ENCODE measurements around the gene CCDC200.
"Not testable (repeated sequence)": the region's sequence is repeated elsewhere in the genome, so short reads cannot be mapped to it uniquely, and the experiment has no call there.

CCDC200 gene

DNA sequence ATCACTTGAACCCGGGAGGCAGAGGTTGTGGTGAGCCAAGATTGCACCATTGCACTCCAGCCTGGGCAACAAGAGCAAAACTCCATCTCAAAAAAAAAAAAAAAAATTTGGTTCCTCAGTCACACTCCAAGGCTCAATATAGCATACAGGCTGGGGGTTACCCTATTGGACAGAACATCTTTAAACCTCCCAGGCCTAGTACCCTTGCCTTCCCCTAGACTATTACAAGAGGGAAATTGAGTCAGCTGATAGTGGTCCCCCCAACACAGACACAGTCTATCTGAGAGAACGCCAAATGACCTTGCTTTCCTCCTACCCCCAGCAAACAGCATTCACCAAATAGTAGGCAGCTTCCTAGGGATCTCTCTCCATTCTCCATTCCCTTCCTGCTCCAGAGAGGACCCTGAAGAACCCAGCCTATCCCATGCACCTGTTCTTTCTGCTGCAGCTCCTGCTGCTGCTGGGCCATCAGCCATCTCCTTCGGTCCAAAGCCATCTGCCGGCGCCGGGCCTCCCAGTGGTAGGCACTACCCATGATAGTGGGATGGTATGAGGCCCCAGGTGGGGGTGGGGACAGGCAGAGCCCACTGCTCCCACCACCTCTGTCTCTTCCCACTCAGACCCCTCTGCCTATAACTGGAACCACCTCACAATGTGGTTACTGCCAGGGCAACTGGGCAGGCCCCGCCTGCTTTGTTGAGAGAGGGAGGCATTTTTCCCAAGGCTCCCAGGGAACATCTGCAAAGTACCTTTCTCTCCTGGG is at the start of gene CCDC200:
Gene CCDC200 (minus strand): TSS at position 604 of the 763 bp plus-strand sequence. CDS start 69 bp downstream, at position 535.
- DNase-seq = not testable (repeated sequence)

DNA sequence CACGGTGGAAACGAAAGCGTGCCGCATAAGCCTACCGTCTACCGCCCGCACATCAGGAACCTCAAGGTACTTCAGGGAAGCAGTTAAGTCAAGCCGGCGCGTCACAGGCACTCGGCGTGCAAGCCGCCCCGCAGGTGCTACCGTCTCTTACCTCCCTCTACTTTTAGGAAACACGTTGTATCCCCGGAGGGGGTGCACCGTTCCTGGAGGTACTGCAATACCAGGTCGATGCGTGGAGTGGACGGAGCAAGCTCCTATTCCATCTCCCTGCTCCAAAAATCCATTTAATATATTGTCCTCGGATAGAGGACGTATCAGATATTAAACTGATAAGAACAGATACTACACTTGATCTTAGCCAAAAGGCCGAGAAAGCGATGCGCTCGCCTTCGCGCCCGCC is 44.5 kb upstream of the CCDC200 start:
- DNase-seq = not testable (repeated sequence)

DNA sequence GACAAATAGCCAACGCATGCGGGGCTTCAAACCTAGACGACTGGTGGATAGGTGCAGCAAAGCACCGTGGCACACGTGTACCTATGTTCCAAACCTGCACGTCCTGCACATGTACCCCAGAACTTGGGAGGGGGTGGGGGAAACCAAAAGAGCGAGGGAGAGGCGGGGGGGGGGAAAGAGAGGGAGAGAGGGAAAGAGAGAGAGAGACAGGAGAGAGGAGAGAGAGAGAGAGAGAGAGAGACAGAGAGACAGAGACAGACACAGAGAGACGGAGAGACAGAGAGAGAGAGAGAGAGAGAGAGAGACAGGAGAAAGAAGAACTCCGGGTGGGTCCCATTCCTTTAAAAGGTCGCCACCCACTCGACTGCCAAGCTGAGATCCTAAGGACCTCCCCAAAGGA is 44.1 kb upstream of the CCDC200 start:
- not testable (repeated sequence) for DNase-seq

DNA sequence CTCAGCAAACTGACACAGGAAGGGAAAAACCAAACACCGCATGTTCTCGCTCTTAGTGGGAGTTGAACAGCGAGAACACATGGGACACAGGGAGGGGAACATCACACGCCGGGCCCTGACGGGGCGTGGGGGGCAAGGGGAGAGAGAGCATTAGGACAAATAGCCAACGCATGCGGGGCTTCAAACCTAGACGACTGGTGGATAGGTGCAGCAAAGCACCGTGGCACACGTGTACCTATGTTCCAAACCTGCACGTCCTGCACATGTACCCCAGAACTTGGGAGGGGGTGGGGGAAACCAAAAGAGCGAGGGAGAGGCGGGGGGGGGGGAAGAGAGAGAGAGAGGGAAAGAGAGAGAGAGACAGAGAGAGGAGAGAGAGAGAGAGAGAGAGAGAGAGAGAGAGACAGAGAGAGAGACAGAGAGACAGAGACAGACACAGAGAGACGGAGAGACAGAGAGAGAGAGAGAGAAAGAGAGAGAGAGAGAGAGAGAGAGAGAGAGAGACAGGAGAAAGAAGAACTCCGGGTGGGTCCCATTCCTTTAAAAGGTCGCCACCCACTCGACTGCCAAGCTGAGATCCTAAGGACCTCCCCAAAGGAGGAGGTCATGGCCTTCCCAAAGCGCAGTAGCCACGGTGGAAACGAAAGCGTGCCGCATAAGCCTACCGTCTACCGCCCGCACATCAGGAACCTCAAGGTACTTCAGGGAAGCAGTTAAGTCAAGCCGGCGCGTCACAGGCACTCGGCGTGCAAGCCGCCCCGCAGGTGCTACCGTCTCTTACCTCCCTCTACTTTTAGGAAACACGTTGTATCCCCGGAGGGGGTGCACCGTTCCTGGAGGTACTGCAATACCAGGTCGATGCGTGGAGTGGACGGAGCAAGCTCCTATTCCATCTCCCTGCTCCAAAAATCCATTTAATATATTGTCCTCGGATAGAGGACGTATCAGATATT is 42.4 kb upstream of the CCDC200 start:
- DNase-seq = not testable (repeated sequence)

DNA sequence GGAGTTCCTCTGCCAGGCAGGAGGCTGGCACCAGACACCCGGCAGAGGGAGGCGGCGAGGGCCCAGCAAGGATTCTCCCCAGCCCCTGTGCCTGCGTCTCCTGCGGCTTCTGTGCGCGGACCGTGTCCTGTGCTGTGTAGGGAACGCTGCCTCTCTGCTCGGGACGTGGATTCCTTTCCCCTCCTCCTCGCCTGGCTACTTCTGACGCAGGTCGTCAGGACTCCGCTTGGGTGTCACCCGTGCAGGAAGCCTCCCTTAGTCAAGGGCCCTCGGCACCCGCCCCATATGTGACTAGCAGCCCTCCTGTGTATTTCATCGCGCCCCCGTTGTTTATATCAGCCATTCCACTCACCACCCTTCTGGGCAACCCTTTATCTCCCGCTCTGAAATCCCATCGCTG is 18.0 kb upstream of the CCDC200 start:
- DNase-seq = not testable (repeated sequence)

DNA sequence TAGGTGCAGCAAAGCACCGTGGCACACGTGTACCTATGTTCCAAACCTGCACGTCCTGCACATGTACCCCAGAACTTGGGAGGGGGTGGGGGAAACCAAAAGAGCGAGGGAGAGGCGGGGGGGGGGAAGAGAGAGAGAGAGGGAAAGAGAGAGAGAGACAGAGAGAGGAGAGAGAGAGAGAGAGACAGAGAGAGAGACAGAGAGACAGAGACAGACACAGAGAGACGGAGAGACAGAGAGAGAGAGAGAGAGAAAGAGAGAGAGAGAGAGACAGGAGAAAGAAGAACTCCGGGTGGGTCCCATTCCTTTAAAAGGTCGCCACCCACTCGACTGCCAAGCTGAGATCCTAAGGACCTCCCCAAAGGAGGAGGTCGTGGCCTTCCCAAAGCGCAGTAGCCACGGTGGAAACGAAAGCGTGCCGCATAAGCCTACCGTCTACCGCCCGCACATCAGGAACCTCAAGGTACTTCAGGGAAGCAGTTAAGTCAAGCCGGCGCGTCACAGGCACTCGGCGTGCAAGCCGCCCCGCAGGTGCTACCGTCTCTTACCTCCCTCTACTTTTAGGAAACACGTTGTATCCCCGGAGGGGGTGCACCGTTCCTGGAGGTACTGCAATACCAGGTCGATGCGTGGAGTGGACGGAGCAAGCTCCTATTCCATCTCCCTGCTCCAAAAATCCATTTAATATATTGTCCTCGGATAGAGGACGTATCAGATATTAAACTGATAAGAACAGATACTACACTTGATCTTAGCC is 12.4 kb upstream of the CCDC200 start:
- not testable (repeated sequence) for DNase-seq

DNA sequence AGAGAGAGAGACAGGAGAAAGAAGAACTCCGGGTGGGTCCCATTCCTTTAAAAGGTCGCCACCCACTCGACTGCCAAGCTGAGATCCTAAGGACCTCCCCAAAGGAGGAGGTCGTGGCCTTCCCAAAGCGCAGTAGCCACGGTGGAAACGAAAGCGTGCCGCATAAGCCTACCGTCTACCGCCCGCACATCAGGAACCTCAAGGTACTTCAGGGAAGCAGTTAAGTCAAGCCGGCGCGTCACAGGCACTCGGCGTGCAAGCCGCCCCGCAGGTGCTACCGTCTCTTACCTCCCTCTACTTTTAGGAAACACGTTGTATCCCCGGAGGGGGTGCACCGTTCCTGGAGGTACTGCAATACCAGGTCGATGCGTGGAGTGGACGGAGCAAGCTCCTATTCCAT is 11.2 kb upstream of the CCDC200 start:
- DNase-seq = not testable (repeated sequence)

DNA sequence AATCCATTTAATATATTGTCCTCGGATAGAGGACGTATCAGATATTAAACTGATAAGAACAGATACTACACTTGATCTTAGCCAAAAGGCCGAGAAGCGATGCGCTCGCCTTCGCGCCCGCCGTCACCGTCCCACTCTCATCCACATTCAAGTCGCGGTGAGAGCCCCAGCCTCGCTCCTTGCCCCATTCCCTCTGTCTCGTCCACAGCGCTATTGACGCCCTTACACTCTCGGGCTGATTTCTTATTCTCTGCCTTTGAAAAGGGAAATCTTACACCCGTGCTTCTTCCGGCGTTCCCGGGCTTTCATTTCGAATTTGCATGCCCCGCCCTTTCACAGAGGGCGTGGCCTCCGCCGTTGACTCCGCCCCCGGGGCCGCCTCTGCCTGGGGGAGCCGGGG is 5.5 kb upstream of the CCDC200 start, which contains the start of gene RNU2-1:
Gene RNU2-1 (minus strand): TSS at position 101 of the 400 bp plus-strand sequence.
- not testable (repeated sequence) for DNase-seq

DNA sequence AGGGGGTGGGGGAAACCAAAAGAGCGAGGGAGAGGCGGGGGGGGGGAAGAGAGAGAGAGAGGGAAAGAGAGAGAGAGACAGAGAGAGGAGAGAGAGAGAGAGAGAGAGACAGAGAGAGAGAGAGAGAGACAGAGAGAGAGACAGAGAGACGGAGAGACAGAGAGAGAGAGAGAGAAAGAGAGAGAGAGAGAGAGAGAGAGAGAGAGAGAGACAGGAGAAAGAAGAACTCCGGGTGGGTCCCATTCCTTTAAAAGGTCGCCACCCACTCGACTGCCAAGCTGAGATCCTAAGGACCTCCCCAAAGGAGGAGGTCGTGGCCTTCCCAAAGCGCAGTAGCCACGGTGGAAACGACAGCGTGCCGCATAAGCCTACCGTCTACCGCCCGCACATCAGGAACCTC is 4.8 kb upstream of the CCDC200 start:
- DNase-seq = not testable (repeated sequence)

DNA sequence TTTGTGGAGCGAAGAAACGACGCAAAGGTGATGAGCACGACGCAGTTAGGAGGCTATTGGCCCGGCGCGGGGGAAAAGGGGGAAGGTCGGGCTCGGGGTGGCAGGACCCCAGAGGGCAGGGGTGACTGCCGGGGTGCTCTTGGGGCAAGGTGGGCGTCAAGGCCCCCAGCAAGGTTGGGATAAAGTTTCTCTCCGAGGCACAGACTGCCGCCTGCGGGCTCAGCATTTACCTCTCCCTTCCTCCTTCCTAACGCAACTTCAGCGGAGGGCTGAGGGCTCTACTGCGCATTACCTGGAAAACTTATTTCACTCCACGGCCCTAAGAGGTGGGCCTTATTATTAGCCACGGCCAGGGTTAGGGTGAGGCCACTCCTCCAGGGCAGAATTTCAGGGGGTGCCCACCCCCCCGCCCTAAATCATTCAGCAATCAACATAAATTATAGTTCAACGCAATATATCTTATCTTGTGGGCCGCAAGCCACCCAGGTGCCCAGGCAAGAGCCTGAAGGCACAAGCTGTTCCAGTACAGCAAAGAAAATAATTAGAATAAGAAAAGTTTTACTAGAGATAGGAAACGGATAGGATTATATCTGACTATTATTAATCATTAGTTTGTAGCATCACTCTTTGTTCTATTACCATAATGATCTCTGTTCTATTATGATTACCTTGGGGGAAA is 3.7 kb upstream of the CCDC200 start:
- not testable (repeated sequence) for DNase-seq

DNA sequence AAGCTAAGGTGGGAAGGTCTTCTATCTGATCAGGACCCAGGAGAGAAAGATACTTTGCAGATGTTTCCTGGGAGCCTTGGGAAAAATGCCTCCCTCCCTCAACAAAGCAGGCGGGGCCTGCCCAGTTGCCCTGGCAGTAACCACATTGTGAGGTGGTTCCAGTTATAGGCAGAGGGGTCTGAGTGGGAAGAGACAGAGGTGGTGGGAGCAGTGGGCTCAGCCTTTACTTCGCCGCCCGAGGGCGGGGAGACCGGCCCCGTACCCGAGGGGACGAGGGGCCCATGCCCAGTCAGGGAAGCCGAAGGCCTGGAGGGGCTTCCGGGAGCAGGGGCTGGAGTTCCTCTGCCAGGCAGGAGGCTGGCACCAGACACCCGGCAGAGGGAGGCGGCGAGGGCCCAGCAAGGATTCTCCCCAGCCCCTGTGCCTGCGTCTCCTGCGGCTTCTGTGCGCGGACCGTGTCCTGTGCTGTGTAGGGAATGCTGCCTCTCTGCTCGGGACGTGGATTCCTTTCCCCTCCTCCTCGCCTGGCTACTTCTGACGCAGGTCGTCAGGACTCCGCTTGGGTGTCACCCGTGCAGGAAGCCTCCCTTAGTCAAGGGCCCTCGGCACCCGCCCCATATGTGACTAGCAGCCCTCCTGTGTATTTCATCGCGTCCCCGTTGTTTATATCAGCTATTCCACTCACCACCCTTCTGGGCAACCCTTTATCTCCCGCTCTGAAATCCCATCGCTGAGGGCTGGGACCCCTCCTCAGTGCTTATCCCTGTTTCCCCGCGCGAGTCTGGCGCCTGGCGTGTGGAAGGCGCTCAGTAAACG is 3.0 kb upstream of the CCDC200 start:
- not testable (repeated sequence) for DNase-seq

DNA sequence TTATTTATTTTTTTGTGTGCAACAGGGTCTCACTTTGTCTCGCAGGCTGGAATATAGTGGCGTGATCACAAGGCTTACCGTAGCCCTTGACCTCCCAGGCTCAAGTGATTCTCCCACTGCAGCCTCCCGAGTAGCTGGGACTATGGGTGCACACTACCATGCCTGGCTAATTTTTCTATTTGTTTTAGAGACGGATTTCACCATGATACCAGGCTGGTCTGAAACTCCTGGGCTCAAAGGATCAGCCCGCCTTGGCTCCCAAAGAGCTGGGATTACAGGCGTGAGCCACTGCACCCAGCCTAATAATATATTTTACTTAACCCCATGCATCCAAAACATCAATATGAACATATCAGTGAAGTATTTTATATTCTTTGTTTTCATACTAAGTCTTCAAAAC is 2.0 kb downstream of the CCDC200 start:
- DNase-seq = no peak

DNA sequence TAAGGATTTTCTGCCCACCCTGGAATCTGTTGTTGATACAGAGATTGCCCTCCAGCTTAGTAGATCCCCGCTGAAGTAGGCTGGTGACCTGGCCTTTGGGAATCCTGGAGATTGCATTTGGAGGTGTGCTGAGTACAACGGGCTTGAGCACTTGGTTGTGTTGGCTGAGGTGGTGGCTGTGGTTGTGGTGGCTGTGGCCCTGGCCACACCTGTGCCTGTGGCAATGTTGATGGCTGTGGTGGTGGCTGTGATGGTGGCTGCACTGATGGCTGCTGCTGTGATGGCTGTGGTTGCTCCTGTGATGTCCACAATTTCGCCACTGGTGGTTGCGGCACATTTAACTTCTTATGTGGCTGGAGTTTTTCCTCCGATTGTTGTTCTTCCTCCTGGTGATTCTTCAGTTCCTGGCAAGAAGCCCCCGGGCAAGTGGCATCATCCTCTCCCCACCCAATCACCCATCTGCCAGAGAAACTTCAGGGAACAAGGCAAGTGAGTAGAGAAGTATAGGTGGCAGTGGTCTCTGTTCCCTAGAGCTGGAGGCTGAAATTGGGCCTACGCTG is 4.2 kb downstream of the CCDC200 start:
- no peak for DNase-seq

DNA sequence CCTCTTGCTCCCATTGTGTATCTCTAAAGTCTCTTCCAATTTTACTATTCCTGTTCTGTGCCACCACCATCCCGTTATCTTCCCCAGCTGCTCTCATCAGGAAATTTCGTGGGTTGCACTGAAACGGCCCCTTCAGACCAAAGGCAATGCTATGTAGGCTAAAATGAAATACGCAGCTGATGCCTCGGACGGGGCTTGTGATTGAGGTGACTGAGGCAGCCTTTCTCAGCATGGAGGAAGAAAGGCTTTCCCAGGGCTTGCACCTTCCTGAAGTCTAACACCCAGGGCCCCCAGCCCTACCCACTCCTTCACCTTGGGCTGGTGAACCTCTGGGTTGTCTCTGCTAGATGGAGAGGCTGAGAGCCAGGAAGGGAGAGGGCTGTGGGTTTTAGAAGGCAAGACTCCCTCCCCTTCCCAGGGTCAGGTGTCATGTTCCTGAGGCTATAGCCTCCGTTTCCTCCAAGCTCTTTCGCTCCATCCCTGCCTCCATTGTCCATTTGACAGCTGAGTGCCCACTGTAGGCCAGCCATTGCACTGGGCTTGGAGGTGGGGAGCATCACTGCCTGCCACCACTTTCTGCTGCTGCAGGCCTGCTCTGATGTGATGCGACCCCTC is 7.8 kb downstream of the CCDC200 start:
- DNase-seq = no peak

DNA sequence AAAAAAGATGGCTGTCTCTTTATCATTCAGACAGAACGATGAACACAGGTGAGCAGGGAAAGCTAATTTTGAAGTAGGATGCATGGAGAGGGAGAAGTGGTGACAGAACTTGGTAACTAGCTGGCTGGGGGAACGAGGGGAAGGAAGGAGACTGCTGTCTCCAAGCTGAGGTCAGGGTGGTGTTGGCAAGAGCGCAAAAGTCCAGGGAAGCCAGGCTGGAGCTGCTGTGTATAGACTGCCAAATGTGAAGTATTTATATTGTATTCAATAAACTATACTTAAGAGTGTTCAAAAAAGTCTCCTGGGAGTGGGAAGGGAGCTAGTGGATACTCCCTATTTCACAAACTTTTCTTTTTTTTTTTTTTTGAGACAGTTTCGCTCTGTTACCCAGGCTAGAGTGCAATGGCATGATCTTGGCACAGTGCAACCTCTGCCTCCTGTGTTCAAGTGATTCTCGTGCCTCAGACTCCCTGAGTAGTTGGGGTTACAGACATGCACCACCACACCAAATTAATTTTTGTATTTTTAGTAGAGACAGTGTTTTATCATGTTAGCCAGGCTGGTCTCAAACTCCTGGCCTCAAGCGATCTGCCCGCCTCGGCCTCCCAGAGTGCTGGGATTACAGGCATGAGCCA is 8.6 kb downstream of the CCDC200 start:
- no peak for DNase-seq

DNA sequence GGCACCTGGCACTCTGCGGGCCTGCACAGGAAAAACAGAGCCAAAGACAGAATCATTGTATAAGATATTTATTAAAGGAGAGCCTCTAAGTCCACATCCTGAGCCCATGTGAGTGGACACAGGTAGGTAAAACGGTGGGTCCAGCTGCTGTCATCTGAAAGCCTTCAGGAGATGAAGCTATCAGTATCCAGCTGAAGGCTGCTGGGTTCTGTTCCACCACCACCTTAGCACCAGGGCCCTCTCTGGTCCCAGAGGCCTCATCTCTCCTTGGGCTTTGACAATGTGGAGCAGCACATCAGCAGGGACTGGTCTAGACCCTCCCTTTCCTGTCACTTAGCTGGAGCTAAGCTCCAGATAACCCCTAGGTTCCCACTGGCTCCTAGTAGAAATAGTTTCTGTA is 9.4 kb downstream of the CCDC200 start:
- no peak for DNase-seq

DNA sequence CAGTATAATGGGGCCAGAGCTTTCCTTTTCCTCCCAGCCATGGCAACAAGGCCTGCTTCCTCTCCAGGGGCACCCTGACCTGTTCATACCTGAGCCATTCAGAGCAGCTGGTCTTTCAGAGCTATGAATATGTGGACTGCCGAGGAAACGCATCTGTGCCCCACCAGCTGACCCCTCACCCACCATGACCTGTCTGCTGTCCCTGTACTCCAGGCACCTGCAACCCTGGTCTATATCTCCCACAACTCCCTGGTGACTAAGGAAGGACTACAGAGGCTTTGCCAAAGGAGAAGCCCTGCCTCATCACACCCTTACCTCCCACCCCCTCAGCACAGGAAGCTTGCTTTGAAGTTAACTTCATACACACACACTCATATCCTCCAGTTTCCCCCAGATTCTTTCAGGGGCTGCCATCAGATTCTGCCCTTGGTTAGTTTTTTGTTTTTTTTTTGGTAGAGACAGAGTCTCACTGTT is 10.8 kb downstream of the CCDC200 start:
- DNase-seq = no peak

DNA sequence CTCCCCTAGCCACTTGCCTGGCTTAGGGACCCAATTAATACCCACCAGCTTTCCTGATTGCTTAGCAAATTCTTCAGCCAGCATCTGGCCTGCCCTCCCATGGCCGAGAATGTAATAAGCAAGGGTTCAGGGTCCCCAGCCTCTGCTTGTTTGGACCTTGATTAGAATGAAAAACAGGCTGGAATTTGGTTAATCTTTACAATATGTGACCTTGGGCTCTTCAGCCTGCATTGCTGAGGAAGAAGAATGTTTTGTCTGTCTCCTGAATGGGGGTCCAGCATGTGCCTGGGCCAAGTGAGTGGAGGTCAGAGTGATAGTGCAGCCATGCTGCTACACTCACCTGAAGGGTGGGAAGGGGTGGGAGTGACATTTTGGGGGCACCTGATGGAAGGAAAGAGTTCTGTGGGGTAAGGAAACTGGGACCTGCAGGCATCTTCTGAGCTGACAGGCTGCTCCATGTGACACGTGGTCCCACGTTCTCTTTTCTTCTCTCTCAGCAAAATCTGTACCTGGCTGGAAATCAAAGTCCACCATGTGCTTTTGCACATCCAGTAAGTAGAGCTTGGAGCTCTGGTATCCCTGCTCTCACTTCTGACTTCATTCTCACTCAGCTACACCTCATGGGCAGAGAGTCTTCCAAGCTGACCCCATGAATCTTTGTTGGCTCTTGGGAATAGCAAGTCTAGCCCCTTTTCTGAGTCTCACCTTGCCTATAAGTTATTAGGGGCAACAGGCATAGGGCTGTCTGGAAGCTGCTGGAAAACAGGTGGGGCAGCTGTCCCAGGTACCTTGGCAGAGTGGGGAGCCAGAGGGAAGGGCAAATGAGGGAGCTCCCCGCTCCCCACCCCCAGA is 11.4 kb downstream of the CCDC200 start:
- DNase-seq = no peak

DNA sequence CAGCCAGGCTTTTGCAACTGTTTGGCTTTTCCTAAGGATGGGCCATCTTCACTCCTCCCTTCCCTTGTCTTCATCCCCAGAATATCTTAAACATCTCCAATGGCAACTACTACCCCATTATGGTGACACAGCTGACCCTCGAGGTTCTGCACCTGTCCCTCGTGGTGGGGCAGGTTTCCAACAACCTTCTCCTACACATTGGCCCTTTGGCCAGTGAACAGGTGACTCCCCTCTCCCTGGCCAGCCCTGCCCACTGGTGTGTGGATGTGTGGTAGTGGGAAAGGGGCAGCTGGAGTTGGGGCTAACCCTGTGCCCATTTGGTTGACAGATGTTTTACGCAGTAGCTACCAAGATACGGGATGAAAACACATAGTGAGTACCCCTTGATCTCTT is 12.1 kb downstream of the CCDC200 start:
- DNase-seq = no peak
